Body of pancreas (tissue), 4 donors: ENCODE results near the gene RNF11. TPM values are rescaled to one million over a fixed set of nuclear protein-coding genes. Genes with fewer than 3 reads are reported as not detected.

ENCODE experiments used
- ATAC-seq: fragments of 150-250 bp; one replicate; pipeline ENCODE4 v1.9.1; 2016
- DNase-seq, 4 donors: peaks; one replicate each; pipeline ENCODE4 v3.0.0-alpha.2; 2019
- H3K27ac ChIP-seq, 4 donors: fragments of 200-600 bp; sonication (generic); 1 replicate in 3 of 4; 2 replicates in 1 of 4; pipeline versions ENCODE4 v1.5.1 to v1.6.1; 2016 to 2019; ENCODE audit warnings: mild to moderate bottlenecking in 1 of 4, mixed read lengths in 1 of 4, moderate library complexity in 1 of 4
- H3K27me3 ChIP-seq, 2 donors: fragments of 200-600 bp; sonication (generic); one replicate each; pipeline ENCODE4 v1.6.0; 2016; ENCODE audit warnings: mild to moderate bottlenecking in 1 of 2
- H3K36me3 ChIP-seq, 2 donors: fragments of 200-600 bp; sonication (generic); replicated peaks in 1 of 2; 2 replicates each; pipeline ENCODE4 v1.5.1; 2016; ENCODE audit warnings: low read depth in 2 of 2; ENCODE audit not compliant: insufficient read depth in 1 of 2
- H3K4me1 ChIP-seq: fragments of 200-600 bp; sonication (generic); one replicate; pipeline ENCODE4 v1.6.0; 2016
- H3K4me3 ChIP-seq, 2 donors: fragments of 200-600 bp; sonication (generic); 1 replicate in 1 of 2; 2 replicates in 1 of 2; pipeline ENCODE4 v1.5.1; 2016 to 2019
- H3K9me3 ChIP-seq, 3 donors: fragments of 200-600 bp; sonication (generic); 1 replicate in 2 of 3; 2 replicates in 1 of 3; pipeline ENCODE4 v1.5.1; 2016
- CTCF ChIP-seq, 7 experiments: fragments of 450-650 bp in 4 of 7; fragments of 200-600 bp in 3 of 7; sonication (generic) in 3 of 7; IDR thresholded peaks; one replicate each; pipeline ENCODE4 v1.5.1; 2016 to 2019; ENCODE audit warnings: antibody characterized with exemption in 7 of 7
- POLR2A ChIP-seq, 3 donors: fragments of 450-650 bp; IDR thresholded peaks; one replicate each; pipeline ENCODE4 v1.6.1; 2016; ENCODE audit warnings: antibody characterized with exemption in 3 of 3, mild to moderate bottlenecking in 2 of 3
- WGBS, 2 donors: methylation state at CpG; one replicate each; pipeline ENCODE4 v1.1.5; 2017; 5-methylcytosine and 5-hydroxymethylcytosine counted together
- intact Hi-C: fragments of 100-400 bp; cut with DNase I; formaldehyde crosslinking; loops from one replicate; pipeline ENCODE4 v1.15.1; 2023
- total RNA-seq, 2 donors: library from RNA; depleted of rRNA; stranded (reverse); fragments of >200 nt; gene quantifications; one replicate each; pipeline ENCODE4 v1.1.0, GENCODE V29; 2016

Gene RNF11
- total RNA-seq, 2 donors from 2014 or later, result 33.2 to 34.9 TPM

- TF ChIP-seq CTCF (IDR thresholded peaks at IDR 0.05) (peak in 4 of 7 experiments; percentile 13 to 36 (median 30)), POLR2A (IDR thresholded peaks at IDR 0.05) (no peak)
- DNase-seq (no peak), ATAC-seq (no peak)
- H3K4me3 ChIP-seq, result no peak overlapping the region
- H3K27me3 ChIP-seq, result no peaks in the 10 kb centered on the region
- H3K36me3 ChIP-seq, result no peaks in the 10 kb centered on the region
- H3K9me3 ChIP-seq, result no peaks in the 10 kb centered on the region
- intact Hi-C loops, result no loop called here
- WGBS, 2 donors, result 89 to 93% methylated on average over 5 of the region's 5 CpGs
- peaks cover 29% of the 10 kb centered on the region for H3K4me1 ChIP-seq
- peak overlapping the region; percentile 78 to 86 (median 80) for H3K27ac ChIP-seq
Measured at GRCh38 chr1:51313268-51313852, 77.3 kb downstream of the RNF11 start.

- ATAC-seq (peak; percentile 79), DNase-seq (peak; percentile 29 to 56 (median 44))
- intact Hi-C loops, result no loop called here
- H3K27me3 ChIP-seq, result no peaks in the 10 kb centered on the region
- H3K4me3 ChIP-seq, result no peak overlapping the region
- H3K36me3 ChIP-seq, result no peaks in the 10 kb centered on the region
- peaks cover 29% of the 10 kb centered on the region for H3K4me1 ChIP-seq
- TF ChIP-seq POLR2A (IDR thresholded peaks at IDR 0.05) (peak in 2 of 3 donors; percentile 41 to 45), CTCF (IDR thresholded peaks at IDR 0.05) (no peak)
- peak overlapping the region; percentile 78 to 86 (median 80) for H3K27ac ChIP-seq
- H3K9me3 ChIP-seq, result no peaks in the 10 kb centered on the region
- WGBS, 2 donors, result 48 to 60% methylated on average over 10 to 12 of the region's 12 CpGs
Measured at GRCh38 chr1:51313961-51314777, 78.1 kb downstream of the RNF11 start.

GRCh38 chr1:51314974-51315373 lies 78.9 kb downstream of the RNF11 start:
- ATAC-seq, result no peak
- Histone ChIP-seq H3K9me3 (no peaks in the 10 kb centered on the region), H3K27ac (peak overlapping the region; percentile 78 to 86 (median 80)), H3K36me3 (no peaks in the 10 kb centered on the region), H3K27me3 (no peaks in the 10 kb centered on the region), H3K4me1 (peaks cover 29% of the 10 kb centered on the region), H3K4me3 (no peak overlapping the region)
- intact Hi-C loops, result no loop called here
- WGBS, 2 donors, result 39 to 45% methylated on average over 3 of the region's 3 CpGs
- DNase-seq, result peak in 2 of 4 donors; percentile 42 to 61
- TF ChIP-seq POLR2A (IDR thresholded peaks at IDR 0.05) (no peak), CTCF (IDR thresholded peaks at IDR 0.05) (no peak)

- DNase-seq (peak in 3 of 4 donors; percentile 44 to 57 (median 50)), ATAC-seq (no peak)
- Histone ChIP-seq H3K27ac (peak overlapping the region; percentile 1 to 25 (median 24)), H3K4me1 (peaks cover 29% of the 10 kb centered on the region), H3K36me3 (no peaks in the 10 kb centered on the region), H3K27me3 (no peaks in the 10 kb centered on the region), H3K9me3 (no peaks in the 10 kb centered on the region), H3K4me3 (no peak overlapping the region)
- TF ChIP-seq CTCF (IDR thresholded peaks at IDR 0.05), result no peak
- no peak for TF ChIP-seq POLR2A (IDR thresholded peaks at IDR 0.05)
- intact Hi-C loops, result no loop called here
- 76 to 79% methylated on average over 7 to 9 of the region's 9 CpGs for WGBS, 2 donors
Measured at GRCh38 chr1:51316113-51316845, 80.2 kb downstream of the RNF11 start.
